Bronchial smooth muscle cell (primary cell): ENCODE data around the gene HPF1. TPM values are rescaled to one million over a fixed set of nuclear protein-coding genes. Genes with fewer than 3 reads are reported as not detected.

Experiments
- total RNA-seq: library from RNA; depleted of rRNA; stranded (reverse); fragments of >200 nt; gene quantifications from 2 replicates; pipeline ENCODE4 v1.2.1, GENCODE V29; 2014

The HPF1 gene
- total RNA-seq: 11.0 and 19.1 TPM in 2 replicates

DNA sequence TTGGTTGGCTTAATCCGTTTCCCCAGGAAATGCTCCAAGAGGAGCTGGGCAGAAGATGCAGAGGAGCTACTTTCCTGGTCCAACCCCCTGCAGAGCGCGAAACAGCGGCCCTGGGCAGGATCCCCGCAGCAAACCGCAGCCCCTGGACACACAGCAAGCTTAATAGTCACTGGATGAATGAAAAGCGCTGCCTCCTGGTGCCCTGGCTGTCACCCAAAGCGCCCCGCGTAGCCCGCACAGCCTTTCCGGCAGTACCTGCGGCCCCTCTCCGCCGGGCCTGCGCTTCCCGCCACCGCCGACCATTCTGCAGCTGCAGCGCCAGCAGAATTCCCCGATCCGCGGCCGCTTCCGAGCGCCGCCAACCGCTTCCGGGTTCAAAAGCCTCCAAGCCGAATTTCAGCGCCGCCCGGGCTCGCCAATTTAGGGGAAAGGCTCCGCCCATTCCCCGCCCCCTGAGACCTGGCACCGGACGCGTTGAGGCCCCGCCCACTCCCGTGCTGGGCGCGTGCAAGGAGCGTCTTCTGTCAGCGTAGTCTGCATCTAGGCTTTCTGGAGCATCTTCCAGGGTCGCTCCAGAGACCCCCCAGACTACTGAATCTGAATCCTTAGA is at the start of gene HPF1:
Gene HPF1, minus strand, starts transcription at position 370 of the 610 bp plus-strand sequence. Its CDS starts 67 bp downstream, at position 303.

Other genes with a start within 250 kb of the HPF1 start
- 9.4 and 11.3 TPM in 2 replicates for gene NEK1, start 145.4 kb downstream of the HPF1 start, total RNA-seq
- 37.5 and 53.8 TPM in 2 replicates for gene CLCN3, start 137.4 kb downstream of the HPF1 start, total RNA-seq